Measurements from ENCODE around the gene UBE2J2.

The UBE2J2 gene

DNA sequence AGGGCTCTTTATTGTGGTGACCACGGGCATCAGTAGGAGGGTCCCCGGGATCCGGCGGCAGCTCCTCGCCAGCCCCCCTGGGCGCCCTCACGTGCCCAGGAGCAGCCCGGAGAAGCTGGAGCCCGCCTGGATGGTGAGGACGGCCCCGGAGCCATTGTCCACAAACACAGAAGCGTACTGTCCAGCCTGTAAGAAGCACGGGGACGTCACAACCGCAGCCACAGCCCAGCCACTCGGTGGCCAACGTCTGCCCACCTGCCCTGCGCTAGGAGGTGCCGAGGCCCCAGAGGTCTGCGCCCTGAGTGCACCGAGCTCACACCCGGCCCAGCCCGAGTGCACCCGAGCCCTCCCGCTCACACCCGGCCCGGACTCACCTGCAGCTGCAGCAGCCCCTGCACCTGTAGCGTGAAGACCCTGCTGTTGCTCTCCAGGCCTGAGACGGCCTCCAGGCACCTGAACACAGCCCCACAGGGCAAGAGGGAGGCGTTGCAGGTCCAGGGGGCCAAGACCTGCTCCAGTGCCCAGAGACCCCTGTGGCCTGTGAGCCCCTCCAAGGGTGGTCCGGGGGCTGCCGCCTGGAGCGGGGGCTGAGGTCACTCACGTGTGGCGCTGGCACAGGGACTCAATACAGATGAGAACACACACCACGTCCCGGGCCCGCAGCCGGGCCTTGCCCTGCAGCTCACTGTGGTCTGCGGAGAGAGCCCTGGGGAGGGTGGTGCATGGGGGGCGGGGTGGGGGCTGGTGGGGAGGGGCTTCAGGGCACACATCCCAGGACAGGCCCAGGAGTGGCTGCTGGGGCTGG lies 31.0 kb downstream of the UBE2J2 start:
- no peak for FAIRE-seq
- no peak for DNase-seq (ENCODE audit: insufficient read length, low spot score)

DNA sequence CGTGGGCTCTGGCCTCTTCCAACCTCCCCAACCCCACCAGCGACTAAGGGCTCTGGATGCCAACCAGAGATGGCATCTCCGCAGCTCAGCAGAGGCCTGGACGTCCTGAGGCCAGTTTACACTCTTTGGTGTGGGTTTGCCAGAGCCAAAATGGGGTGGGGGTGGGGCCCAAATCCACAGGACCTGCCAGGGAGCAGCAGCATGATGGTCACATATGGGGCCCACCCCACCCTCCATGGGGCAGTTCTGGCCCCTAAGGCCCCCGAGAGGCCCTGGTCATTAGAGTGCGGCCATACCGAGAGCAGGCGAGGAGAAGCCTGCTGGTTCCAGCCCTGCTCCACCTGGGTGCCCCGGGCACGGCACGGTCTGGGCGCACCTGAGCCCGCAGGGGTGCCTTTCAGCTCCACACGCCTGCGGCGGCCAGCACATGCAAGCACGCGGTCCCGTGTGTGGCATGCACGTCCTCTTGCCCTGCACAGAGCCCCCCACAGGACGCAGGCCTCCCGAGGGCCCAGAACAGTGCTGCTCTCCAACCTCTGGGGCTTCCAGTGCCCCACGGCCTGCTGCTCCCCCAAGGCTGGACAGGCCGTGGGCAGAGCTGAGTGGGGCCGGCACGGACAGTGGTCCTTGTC lies 31.9 kb downstream of the UBE2J2 start:
- DNase-seq (ENCODE audit: insufficient read length, low spot score) = no peak
- no peak for FAIRE-seq

DNA sequence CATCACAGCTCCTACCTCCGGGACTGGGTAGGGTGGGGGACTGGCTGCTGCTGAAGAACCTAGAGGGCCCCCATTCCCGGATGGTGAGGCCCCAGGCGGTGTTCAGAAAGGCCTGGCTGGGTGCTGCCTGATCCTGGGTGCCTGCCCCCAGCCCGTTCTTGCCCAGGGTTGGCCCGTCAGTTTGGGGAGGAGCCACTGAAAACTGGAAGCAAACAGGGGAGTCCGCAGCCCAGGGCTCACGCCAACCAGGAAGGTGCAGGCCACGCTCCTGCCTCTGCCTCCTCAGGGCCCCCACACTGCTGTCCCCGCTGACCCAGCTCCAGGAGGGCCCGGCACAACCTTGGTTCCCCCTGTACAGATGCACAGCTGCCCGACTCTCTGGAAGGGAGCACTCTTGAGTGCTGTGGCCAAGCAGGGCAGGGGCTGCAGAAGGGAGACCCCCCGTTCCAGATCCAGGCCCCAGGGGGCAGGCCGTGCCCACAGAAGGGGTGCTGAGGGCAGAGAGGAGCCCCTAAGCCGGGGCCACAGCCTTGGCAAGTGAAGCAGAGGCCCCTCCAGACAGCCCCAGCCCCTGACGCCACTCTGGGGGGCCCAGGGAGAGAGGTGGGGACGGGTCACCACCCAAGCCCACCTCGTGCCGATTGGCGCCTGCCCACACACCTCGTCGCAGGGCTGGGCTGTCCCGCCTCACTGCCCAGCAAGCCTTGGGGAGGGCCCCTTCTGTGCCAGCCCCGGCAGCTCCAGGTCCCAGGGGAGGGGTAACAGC lies 32.6 kb downstream of the UBE2J2 start:
- FAIRE-seq (no peak), DNase-seq (ENCODE audit: insufficient read length, low spot score) (no peak)

DNA sequence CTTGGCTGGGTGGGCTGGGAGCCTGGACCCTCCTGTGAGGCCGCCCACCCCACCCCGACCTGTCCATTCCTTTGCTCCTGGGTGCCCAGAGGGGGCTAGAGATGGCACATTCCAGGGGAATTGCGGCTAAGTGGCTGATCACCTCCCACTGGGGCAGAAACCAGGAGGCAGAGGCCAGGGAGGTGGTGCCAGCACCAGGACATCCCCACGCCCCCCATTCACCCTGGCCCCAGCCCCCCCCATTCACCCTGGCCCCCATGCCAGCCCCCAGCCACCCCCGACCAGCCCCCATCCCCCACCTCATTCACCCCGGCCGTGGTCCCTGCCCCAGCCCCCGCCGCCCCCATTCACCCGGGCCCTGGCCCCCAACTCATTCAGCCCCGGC lies 33.3 kb downstream of the UBE2J2 start:
- FAIRE-seq (no peak), DNase-seq (ENCODE audit: insufficient read length, low spot score) (no peak)

DNA sequence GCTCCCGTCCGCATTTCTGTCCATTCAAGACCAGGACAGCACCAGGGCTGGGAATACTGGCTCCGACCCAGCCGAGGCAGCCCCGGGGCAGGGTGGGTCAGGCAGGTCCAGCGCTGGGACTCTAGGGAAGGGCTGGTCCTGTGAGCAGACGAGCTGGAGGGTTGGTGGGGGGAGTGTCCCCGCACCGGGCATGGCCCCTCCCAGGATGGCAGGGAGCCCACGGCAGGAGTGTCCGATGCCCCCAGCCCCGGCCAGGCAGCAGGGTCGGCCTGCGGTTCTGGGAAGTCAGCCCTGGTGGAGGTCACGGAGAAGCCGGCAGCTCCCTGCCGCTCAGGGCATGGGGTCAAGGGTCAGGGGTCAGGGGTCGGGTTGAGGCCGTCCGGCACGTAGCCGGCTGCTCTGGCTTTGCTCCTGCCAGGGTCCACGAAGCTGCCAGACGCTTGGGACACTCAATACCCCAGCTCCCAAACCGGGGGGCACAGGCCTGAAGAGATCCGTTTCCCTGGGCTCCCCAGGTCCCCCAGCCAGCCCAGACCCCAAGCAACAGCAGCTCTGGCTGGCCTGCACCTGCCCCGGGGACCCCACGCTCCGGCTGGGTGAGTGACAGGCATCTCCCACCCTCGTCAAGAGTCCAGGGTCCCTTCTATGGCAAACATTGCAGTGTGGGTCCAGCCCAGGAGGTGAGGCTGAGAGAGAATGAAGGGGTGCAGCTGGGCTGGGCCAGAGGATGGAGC lies 33.9 kb downstream of the UBE2J2 start:
- no peak for DNase-seq (ENCODE audit: insufficient read length, low spot score)
- no peak for FAIRE-seq

DNA sequence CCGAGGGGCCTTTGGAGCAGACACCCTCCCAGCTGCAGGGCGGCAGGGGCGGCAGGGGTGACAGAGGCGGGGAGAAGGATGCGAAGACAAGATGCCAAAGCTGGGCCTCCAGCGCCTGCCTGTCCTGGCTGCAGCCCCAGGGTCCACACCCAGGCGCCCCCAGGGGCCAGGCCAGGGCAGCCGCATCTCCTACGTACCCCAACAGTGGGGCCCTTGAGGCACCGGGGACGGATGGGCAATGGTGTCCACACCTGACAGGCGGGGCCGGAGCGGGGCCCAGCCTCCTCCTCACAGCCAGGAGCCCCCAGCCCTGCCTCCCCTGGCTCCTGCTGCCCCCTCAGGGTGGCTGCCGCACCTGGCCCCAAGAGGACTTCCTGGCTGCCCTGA lies 34.4 kb downstream of the UBE2J2 start:
- FAIRE-seq (no peak), DNase-seq (ENCODE audit: insufficient read length, low spot score) (no peak)

DNA sequence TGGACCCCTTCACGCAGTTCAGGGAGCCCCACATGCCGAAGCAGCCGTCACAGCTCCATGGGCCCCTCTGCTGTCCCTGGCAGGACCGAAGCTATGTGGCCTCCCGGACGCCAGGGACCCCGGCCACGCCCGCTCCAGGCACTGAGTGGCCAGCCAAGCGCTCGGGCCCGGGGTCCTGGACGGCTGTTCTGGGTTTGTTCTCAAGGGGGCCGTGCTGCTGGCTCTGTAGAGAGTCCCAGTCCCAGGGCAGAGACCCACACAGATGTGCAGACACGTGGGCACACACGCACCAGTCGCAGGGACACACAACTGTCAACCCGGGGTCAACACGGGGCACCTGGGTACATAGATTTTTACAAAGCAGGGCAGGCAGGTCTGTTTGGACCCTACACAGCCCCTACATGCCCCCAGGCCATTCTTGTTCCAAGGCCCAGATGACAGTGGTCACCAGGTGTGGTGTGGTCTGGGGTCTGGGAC lies 34.9 kb downstream of the UBE2J2 start:
- FAIRE-seq = no peak
- no peak for DNase-seq (ENCODE audit: insufficient read length, low spot score)

DNA sequence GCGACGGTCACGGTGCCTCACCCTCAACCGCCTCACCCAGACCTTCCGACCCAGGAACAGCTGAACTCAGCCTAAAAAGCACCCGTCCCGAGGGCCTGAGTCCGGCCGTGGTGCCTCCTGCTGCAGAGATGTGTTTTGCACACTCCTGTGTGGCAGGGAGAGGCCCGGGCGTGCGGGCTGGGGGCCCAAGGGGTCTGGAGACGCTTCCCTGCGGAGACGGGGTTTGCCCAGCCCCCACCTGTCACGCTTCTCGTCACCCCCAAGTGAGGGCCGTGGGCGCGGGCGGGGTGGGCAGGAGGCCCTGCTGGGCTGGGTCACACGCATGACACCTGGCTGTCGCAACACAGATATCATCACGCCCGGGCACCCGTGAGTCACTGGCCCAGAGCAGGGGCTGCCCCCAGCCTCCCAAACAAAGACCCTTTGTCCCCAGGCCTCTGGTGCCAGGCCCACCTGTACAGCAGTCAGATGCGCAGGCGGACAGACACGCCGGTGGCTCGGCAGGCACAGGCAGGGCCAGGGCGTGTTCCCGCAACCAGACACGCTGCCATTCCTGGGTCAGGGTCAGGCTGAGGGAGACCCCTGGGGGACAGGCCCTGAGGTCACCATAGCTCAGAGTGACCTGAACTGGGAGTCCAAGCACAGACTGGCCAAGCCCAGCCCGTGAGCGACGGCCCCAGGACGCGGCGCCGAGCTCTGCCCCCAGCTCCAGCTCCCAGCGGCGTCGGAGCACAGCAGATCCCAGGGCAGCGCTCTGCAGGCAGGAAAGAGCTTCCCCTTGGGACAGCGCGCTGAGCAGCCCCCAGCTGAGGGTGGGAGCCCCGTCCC lies 35.6 kb downstream of the UBE2J2 start:
- no peak for FAIRE-seq

DNA sequence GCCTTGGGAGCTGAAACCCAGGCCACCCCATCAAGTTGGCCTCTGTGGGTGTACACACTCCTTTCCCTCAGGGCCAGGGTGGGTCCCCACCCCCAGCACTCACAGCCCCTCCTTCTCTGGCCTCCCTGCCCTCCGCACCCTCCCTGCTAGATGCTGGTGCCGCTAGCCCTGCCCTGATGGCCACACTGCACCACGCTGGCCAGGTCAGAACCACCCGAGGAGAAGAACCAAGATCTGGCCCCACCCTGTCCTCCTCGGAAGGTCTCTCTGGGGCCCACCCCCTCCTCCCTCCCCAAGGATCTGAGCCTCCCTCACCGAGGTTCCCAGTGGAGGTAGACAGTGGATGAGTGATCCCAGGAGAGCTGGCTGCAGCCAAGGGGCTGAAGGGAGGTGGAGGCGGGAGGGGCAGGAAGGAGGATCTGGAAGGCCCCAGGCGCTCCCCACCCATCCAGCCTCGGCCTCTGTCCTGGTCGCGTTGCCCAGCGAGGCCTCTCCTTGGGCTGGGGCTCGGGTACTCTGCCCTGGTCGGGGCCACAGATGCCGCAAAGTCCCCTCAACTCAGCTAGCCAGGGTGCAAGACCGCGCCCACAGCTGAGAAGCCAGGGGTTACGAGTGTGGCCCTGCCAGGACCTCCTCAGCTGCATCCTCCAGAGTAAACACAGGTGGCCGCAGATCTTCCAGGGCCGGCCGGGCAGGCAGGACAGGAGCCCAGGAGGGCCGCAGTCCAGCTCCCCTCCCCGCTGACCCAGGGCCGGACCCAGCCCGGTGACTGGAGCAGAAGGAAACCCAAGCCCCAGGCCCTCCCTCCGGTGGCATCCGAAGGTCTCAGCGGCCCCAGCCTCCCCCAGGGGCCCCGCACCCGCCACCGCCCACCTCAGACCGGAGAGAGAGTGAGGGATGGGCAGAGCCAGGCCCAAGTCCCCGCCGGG lies 36.4 kb downstream of the UBE2J2 start:
- FAIRE-seq (no peak), DNase-seq (ENCODE audit: insufficient read length, low spot score) (no peak)

More for the DNA sequence above, 35.6 kb downstream of the UBE2J2 start:
- DNase-seq (ENCODE audit: insufficient read length, low spot score) = no peak

DNA sequence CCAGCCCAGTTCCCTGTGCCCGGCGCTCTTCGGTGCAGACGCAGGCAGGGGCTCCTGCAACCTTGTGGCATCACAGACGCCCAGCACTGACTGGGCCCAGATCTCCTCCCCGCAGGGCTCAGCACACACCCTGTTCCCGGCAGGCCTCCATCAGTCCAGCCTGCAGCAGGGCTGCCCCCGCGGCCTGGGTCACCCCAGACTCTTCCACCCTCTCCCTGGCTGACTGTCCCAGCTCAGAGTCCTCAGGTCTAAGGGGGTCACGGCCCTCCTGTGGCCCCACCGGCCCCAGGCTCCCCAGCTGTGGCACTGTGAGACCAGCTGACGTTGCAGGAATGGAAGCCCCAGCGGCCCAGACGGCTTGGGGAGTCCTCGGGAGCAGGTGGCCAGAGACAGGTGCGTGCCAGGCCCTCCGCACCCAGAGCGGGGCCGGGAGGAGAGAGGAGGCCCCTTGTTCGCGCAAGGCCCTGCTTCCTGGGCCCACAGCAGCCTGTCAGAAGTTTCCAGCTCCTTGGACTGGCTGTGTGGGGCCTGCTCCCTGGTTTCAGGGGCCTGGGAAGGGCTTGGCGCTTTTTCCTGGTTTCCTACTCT lies 37.4 kb downstream of the UBE2J2 start:
- DNase-seq (ENCODE audit: insufficient read length, low spot score) (no peak), FAIRE-seq (no peak)

DNA sequence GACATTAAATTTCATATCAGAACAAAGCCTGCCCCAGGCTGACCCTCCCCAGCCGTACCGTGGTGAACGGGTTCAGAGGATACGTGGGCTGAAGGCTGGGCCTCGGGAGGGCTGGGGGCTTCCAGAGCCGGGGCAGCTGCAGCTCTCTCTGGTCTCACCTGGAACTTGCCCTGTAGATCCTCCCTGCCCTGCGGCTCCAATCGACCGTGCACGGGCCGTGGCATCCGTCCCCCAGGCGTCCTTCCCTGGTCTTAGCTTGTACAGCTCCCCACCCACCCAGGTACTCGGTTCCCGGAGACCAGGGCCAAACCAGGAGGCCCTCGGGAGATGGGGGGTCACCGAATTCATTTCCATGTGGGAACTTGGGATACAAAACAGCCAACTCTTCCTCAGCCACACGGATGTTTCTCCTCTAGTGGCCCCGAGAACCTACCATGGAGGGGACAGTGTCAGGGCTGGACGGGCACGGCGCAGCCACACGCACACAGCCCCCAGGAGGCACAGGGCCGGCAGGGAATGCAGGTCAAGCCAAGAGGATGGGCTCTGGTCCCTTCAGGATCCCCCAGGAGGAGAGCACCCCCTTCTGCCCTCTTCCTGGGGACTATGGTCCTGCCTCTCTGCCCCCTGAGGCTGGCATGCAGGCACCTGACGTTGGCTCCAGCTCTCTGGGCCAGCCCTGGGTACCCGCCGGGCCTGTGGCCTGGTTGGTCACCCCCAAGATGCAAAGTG lies 38.5 kb downstream of the UBE2J2 start:
- DNase-seq (ENCODE audit: insufficient read length, low spot score) = no peak
- no peak for FAIRE-seq

DNA sequence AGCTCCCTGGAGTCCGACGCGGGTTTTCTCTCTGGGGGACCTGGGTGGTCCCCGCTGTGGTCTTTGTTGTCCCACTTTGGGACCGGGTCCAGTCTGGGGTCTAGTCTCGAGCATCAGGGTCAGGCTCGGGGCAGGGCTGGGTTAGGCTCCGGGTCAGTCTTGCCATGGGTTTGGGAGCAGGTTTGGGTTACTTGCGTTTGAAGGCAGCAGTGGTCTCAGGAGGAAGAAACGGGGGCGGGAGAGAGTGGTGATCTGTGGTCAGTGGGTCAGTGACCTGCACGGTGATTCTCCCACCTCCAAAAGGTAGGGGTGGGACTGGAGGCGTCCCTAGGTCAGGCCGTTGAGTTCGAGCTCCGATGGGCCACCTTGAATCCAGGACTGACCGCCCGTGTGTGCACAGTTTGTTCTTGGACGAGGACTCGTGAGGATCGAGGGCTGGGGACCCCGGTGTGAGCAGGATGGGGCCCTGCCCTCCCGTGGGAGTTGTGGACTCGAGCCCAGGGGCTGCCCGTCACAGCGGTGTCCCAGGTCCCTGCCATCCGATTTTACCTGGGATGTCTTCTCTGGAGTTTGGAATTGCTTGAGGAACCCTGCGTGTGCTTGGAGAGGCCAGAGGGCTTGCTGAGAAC lies 39.4 kb downstream of the UBE2J2 start:
- FAIRE-seq (no peak), DNase-seq (ENCODE audit: insufficient read length, low spot score) (no peak)

DNA sequence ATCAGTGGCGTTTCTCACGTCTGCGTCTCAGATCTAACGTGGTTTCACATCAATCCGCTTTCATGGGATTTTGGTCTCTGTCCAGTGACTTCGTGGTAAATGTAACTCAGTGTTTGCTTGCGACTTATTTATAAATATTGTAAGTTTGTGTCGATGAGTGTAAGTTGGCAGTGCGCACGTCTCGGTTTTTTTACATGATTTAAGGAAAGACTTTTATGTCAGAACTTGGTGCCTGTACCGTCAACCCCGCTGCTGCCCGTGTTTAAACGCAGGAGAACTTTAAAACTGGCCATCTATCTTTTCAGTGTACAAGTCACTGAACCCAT lies 40.1 kb downstream of the UBE2J2 start:
- DNase-seq (ENCODE audit: insufficient read length, low spot score) = no peak
- no peak for FAIRE-seq

DNA sequence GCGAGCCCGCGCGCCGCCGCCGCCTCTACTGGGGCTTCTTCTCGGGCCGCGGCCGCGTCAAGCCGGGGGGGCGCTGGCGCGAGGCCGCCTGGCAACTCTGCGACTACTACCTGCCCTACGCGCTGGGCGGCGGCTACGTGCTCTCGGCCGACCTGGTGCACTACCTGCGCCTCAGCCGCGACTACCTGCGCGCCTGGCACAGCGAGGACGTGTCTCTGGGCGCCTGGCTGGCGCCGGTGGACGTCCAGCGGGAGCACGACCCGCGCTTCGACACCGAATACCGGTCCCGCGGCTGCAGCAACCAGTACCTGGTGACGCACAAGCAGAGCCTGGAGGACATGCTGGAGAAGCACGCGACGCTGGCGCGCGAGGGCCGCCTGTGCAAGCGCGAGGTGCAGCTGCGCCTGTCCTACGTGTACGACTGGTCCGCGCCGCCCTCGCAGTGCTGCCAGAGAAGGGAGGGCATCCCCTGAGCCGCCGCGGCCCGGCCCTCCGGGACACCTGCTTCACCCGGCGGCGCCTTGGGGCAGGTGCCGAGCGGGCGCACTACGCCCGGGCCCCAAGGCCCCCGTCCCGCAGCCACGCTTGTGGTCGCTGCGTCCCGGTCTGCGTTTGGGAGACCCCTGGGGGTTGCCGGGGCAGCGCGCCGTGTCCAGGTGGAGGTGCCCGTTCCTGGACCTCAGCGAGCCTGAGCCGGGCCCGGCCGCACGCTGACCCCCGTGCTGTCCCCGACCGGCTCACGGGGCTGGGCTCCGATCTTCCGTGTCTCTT lies 40.7 kb downstream of the UBE2J2 start:
- no peak for FAIRE-seq
- DNase-seq (ENCODE audit: insufficient read length, low spot score) = no peak

DNA sequence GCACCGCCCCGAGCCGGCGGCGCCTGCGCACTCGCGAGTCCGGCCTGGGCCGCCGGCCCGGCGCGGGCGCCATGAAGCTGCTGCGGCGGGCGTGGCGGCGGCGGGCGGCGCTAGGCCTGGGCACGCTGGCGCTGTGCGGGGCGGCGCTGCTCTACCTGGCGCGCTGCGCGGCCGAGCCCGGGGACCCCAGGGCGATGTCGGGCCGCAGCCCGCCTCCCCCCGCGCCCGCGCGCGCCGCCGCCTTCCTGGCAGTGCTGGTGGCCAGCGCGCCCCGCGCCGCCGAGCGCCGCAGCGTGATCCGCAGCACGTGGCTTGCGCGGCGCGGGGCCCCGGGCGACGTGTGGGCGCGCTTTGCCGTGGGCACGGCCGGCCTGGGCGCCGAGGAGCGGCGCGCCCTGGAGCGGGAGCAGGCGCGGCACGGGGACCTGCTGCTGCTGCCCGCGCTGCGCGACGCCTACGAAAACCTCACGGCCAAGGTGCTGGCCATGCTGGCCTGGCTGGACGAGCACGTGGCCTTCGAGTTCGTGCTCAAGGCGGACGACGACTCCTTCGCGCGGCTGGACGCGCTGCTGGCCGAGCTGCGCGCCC lies 41.4 kb downstream of the UBE2J2 start, which contains the start of gene B3GALT6:
B3GALT6 (plus strand) TSS at position 30 of the 588 bp plus-strand sequence; CDS start at position 72, 42 bp downstream.
- FAIRE-seq (no peak), DNase-seq (ENCODE audit: insufficient read length, low spot score) (no peak)

All from GM19239 (cell line).